Measurements from ENCODE around the gene CEMIP. TPM values are rescaled to one million over a fixed set of nuclear protein-coding genes. Genes with fewer than 3 reads are reported as not detected.
"Not testable (repeated sequence)": the region's sequence is repeated elsewhere in the genome, so short reads cannot be mapped to it uniquely, and the experiment has no call there.

The CEMIP gene
- total RNA-seq, 8 experiments from 2014 or later, result 0.32 to 121 (median 3.0) TPM

GRCh38 chr15:80965454-80965853 is 186.3 kb downstream of the CEMIP start:
- not testable (repeated sequence) for H3K27ac ChIP-seq; ATAC-seq (replicated peaks in 6 of 8); H3K4me3 ChIP-seq; H3K4me1 ChIP-seq (replicated peaks in 1 of 2)
- in situ Hi-C loops (cut with MboI; ENCODE audit: low pct_unique_long_range_greater_than_20kb in 2 of 9, low sequenced_read_pairs in 9 of 9, unreplicated experiment in 9 of 9), result loop anchor here in 6 of 9 experiments (25.0 kb wide), 4 partner anchors 178 to 503 kb away; partner anchors contain the start of gene CEMIP (in 2 of the 6)

GRCh38 chr15:80966431-80967197 is 187.4 kb downstream of the CEMIP start:
- no peak for ATAC-seq (replicated peaks in 6 of 8)
- 57 to 100% (median 93%) methylated on average over 1 to 4 of the region's 8 CpGs; no CpG with 5 or more reads in 3 of the 10 experiments for WGBS, 10 experiments
- in situ Hi-C loops (cut with MboI; ENCODE audit: low pct_unique_long_range_greater_than_20kb in 2 of 9, low sequenced_read_pairs in 9 of 9, unreplicated experiment in 9 of 9), result loop anchor here in 6 of 9 experiments (25.0 kb wide), 4 partner anchors 179 to 504 kb away; partner anchors contain the start of gene CEMIP (in 2 of the 6)
- H3K27ac ChIP-seq, result no peak overlapping the region
- no peak overlapping the region for H3K4me3 ChIP-seq
- no peaks in the 10 kb centered on the region for H3K4me1 ChIP-seq (replicated peaks in 1 of 2)

DNA sequence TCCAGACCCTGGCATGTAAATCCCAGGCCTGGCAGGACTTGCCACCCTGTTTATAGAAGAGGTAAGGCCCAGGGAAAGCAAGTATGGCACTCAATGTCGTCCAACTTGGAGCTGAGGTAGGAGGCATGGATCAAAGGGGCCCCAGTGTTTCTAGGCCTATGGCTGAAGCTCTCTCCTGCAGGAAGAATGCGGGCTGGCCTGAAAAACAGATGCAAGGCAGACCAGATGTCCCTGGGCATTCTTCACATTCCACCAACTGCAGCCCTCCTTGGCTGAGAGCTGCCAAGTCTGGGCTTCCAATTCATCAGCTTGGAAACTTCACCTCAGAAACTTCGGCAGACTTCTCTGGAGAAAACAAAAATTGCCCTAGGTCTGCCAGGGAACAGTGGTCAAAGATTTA is 188.3 kb downstream of the CEMIP start:
- 10 to 95% (median 50%) methylated on average over 1 to 3 of the region's 3 CpGs; no CpG with 5 or more reads in 3 of the 10 experiments for WGBS, 10 experiments
- Histone ChIP-seq H3K4me3 (no peak overlapping the region), H3K27ac (no peak overlapping the region), H3K4me1 (replicated peaks in 1 of 2) (no peaks in the 10 kb centered on the region)
- ATAC-seq (replicated peaks in 6 of 8), result peak in 3 of 8 experiments; percentile 62 to 87 (median 79)
- in situ Hi-C loops (cut with MboI; ENCODE audit: low pct_unique_long_range_greater_than_20kb in 2 of 9, low sequenced_read_pairs in 9 of 9, unreplicated experiment in 9 of 9), result loop anchor here in 6 of 9 experiments (25.0 kb wide), 4 partner anchors 180 to 505 kb away; partner anchors contain the start of gene CEMIP (in 2 of the 6)

DNA sequence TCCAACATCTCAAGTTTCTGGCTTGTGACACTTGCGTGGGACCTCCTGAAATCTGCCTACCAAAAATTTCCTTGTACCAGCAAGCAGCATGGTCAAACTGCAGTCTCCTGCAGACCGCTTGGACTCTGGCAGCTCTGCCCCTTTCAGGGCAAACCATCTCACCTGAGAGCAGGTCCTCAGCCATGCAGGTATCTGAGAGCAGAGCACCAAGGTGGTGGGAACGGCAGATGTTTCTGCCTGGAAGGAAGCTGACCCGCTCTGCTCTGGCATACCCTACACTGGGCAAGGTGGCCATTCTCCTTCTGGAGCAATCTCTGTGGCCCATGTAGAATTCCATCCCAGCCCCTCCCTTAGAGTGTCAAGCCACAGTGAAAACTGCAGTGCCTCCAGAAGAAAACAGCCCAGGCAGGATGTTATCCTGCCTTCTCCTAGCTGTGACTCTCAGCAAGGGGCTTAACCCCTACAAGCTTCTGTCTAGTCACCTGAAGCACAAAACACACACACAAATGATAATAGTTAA is 188.9 kb downstream of the CEMIP start:
- 90 to 100% (median 98%) methylated on average over 1 to 4 of the region's 4 CpGs; no CpG with 5 or more reads in 4 of the 10 experiments for WGBS, 10 experiments
- H3K4me3 ChIP-seq, result no peak overlapping the region
- in situ Hi-C loops (cut with MboI; ENCODE audit: low pct_unique_long_range_greater_than_20kb in 2 of 9, low sequenced_read_pairs in 9 of 9, unreplicated experiment in 9 of 9), result loop anchor here in 6 of 9 experiments (25.0 kb wide), 4 partner anchors 181 to 506 kb away; partner anchors contain the start of gene CEMIP (in 2 of the 6)

GRCh38 chr15:80969316-80969715 is 190.1 kb downstream of the CEMIP start:
- ATAC-seq (replicated peaks in 6 of 8), result no peak
- in situ Hi-C loops (cut with MboI; ENCODE audit: low pct_unique_long_range_greater_than_20kb in 2 of 9, low sequenced_read_pairs in 9 of 9, unreplicated experiment in 9 of 9), result loop anchor here in 6 of 9 experiments (25.0 kb wide), 4 partner anchors 182 to 507 kb away; partner anchors contain the start of gene CEMIP (in 2 of the 6)
- Histone ChIP-seq H3K4me3 (no peak overlapping the region), H3K27ac (no peak overlapping the region), H3K4me1 (replicated peaks in 1 of 2) (no peaks in the 10 kb centered on the region)
- 88 to 100% (median 96%) methylated on average over 1 to 7 of the region's 7 CpGs; no CpG with 5 or more reads in 6 of the 10 experiments for WGBS, 10 experiments

More for the DNA sequence above, 188.9 kb downstream of the CEMIP start:
- no peaks in the 10 kb centered on the region for H3K4me1 ChIP-seq (replicated peaks in 1 of 2)
- ATAC-seq (replicated peaks in 6 of 8), result no peak
- H3K27ac ChIP-seq, result no peak overlapping the region

DNA sequence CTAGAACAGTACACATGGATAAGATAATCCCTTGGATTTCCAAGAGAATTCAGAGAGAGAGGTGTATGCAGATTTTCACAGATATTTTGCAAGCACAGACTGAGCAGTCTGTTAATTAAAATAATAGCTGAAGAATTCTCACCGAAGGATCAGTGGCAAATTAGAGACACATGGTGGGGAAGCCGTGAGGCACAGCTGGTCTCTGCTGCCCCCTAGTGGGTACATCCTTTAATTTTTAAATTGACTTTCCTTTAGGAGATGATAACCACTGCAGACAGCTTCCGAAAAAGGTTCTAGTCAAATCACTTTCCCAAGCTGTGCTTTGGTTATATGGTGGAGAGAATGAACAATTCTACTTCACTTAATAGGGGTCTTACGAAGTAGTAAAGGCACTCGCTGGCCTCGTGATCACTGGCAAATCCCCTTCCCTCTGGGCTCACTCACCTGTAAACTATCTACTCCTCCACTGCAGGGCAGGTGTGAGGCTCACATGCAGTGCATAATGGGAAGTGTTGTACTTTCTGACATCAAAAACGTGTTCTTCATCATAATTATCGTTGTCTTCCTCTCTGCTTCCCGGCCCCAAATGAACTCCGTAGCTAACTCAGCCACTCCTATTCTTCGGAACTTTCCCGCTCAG is 191.0 kb downstream of the CEMIP start:
- peak; percentile 51 to 84 (median 70) for ATAC-seq (replicated peaks in 6 of 8)
- in situ Hi-C loops (cut with MboI; ENCODE audit: low pct_unique_long_range_greater_than_20kb in 2 of 9, low sequenced_read_pairs in 9 of 9, unreplicated experiment in 9 of 9), result loop anchor here in 7 of 9 experiments (10.0 to 25.0 kb wide), 6 partner anchors 183 to 515 kb away; partner anchors contain the start of gene CEMIP (in 2 of the 7)
- Histone ChIP-seq H3K4me1 (replicated peaks in 1 of 2) (no peaks in the 10 kb centered on the region), H3K4me3 (no peak overlapping the region), H3K27ac (no peak overlapping the region)
- WGBS, 10 experiments, result 22 to 85% (median 63%) methylated on average over 5 to 12 of the region's 12 CpGs; no CpG with 5 or more reads in 1 of the 10 experiments

DNA sequence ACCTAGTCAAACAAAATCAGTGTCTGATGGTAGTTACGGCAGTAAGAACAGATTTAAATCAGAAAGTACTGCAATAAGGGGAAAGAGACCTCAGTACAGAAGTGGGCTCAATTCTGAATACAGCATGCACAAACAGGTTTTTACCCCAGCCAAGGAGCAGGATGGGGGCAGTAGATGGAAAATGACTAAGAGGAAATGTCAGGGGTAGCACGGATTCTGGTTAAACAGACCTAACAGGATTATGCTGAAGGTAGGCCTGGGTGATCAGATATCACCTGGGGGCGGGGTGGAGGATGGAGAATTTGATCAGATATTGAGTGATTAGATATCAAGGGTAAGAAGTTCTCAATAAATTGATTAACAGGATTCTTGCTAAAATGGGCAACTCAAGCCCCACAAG is 191.5 kb downstream of the CEMIP start:
- Histone ChIP-seq H3K4me3 (no peak overlapping the region), H3K4me1 (replicated peaks in 1 of 2) (no peaks in the 10 kb centered on the region), H3K27ac (no peak overlapping the region)
- WGBS, 10 experiments, result 31 to 95% (median 76%) methylated on average over 2 to 3 of the region's 3 CpGs; no CpG with 5 or more reads in 3 of the 10 experiments
- in situ Hi-C loops (cut with MboI; ENCODE audit: low pct_unique_long_range_greater_than_20kb in 2 of 9, low sequenced_read_pairs in 9 of 9, unreplicated experiment in 9 of 9), result loop anchor here in 7 of 9 experiments (10.0 to 25.0 kb wide), 6 partner anchors 183 to 516 kb away; partner anchors contain the start of gene CEMIP (in 2 of the 7)
- no peak for ATAC-seq (replicated peaks in 6 of 8)

- H3K27ac ChIP-seq, result no peak overlapping the region
Measured at GRCh38 chr15:80971143-80971542, 192.0 kb downstream of the CEMIP start.

GRCh38 chr15:80972276-80972675 is 193.1 kb downstream of the CEMIP start:
- WGBS, 10 experiments, result 71 to 100% (median 90%) methylated on average over 1 to 2 of the region's 3 CpGs; no CpG with 5 or more reads in 5 of the 10 experiments
- Histone ChIP-seq H3K4me1 (replicated peaks in 1 of 2) (no peaks in the 10 kb centered on the region), H3K27ac (no peak overlapping the region), H3K4me3 (no peak overlapping the region)
- no peak for ATAC-seq (replicated peaks in 6 of 8)
- in situ Hi-C loops (cut with MboI; ENCODE audit: low pct_unique_long_range_greater_than_20kb in 2 of 9, low sequenced_read_pairs in 9 of 9, unreplicated experiment in 9 of 9), result loop anchor here in 7 of 9 experiments (10.0 to 25.0 kb wide), 6 partner anchors 185 to 517 kb away; partner anchors contain the start of gene CEMIP (in 2 of the 7)

More at GRCh38 chr15:80971143-80971542, 192.0 kb downstream of the CEMIP start:
- WGBS, 10 experiments, result 39 to 100% (median 53%) methylated on average over 1 to 2 of the region's 2 CpGs; no CpG with 5 or more reads in 3 of the 10 experiments
- Histone ChIP-seq H3K4me1 (replicated peaks in 1 of 2) (no peaks in the 10 kb centered on the region), H3K4me3 (no peak overlapping the region)
- ATAC-seq (replicated peaks in 6 of 8), result no peak
- in situ Hi-C loops (cut with MboI; ENCODE audit: low pct_unique_long_range_greater_than_20kb in 2 of 9, low sequenced_read_pairs in 9 of 9, unreplicated experiment in 9 of 9), result loop anchor here in 7 of 9 experiments (10.0 to 25.0 kb wide), 6 partner anchors 184 to 516 kb away; partner anchors contain the start of gene CEMIP (in 2 of the 7)

DNA sequence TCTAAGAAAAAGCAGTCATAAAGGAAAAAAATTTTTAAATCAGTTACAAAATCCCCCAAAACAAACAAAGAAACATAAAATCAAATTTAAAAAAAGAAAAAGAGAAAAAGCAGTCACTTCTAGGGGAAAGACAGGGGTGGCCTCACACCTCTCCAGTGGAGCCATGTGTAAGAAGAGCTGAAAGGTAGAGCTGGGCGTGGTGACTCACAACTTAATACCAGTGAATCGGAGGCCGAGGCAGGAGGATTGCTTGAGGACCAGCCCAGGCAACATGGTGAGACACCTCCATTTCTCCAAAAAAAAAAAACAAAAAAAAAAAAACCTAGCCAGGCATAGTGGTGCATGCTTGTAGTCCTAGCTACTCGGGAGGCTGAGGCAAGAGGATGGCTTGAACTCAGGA is 195.7 kb downstream of the CEMIP start:
- H3K4me3 ChIP-seq, result no peak overlapping the region
- H3K27ac ChIP-seq, result no peak overlapping the region
- 90 to 100% (median 96%) methylated on average over 1 to 4 of the region's 4 CpGs; no CpG with 5 or more reads in 2 of the 10 experiments for WGBS, 10 experiments
- in situ Hi-C loops (cut with MboI; ENCODE audit: low pct_unique_long_range_greater_than_20kb in 2 of 9, low sequenced_read_pairs in 9 of 9, unreplicated experiment in 9 of 9), result loop anchor here in 8 of 9 experiments (10.0 to 25.0 kb wide), 8 partner anchors 137 to 520 kb away; partner anchors contain the start of gene CEMIP (in 2 of the 8)
- peaks cover 0 to 2% of the 10 kb centered on the region in 2 donors for H3K4me1 ChIP-seq (replicated peaks in 1 of 2)
- ATAC-seq (replicated peaks in 6 of 8), result no peak

DNA sequence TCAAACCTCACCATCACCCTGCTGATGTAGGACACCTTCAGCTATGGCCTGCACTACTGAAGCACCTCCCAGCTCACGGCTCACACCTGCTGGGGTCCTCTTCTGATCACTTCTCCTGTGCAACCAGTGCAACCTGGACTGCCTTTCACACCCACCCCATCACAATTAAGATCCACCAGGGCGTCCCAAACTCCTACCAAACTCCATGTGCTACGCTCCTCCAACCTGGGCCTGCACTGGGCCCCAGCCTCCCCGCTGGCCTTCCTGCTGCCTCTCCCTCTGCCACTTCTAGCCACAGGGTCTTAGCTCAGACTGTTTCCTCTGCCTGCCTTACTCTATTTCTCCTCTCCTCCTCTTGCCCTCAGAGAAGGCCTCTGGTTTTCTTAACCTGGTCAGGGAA is 197.7 kb downstream of the CEMIP start:
- ATAC-seq (replicated peaks in 6 of 8), result no peak
- in situ Hi-C loops (cut with MboI; ENCODE audit: low pct_unique_long_range_greater_than_20kb in 2 of 9, low sequenced_read_pairs in 9 of 9, unreplicated experiment in 9 of 9), result loop anchor here in 5 of 9 experiments (10.0 to 25.0 kb wide), 4 partner anchors 135 to 522 kb away; no protein-coding TSS in a partner anchor
- WGBS, 10 experiments, result 71 to 100% (median 90%) methylated on average over 1 to 4 of the region's 4 CpGs; no CpG with 5 or more reads in 4 of the 10 experiments

DNA sequence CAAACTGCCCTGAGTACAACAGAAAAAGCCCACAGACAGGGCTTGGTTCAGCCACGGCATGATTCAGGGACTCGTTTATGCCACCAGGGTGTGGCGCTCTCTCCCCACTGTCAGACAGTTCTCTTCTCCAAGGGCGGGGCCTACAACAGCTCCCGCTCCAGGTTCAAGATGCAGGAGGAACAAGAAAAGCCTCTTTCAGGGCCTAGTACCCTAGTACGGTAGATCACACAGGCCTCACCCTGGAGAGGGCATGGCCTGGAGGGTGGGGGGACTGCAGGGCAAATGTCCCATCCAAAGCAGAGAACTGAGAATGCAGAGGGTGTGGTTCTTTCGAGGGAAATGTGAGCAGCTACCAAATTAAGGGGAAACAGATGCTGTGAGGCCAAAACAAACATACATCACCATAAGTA is 198.5 kb downstream of the CEMIP start:
- 0 to 46% (median 0%) methylated on average over 1 to 3 of the region's 7 CpGs; no CpG with 5 or more reads in 3 of the 10 experiments for WGBS, 10 experiments
- Histone ChIP-seq H3K4me3 (no peak overlapping the region), H3K27ac (no peak overlapping the region), H3K4me1 (replicated peaks in 1 of 2) (peaks cover 0 to 2% of the 10 kb centered on the region in 2 donors)
- peak; percentile 82 to 95 (median 86) for ATAC-seq (replicated peaks in 6 of 8)
- in situ Hi-C loops (cut with MboI; ENCODE audit: low pct_unique_long_range_greater_than_20kb in 2 of 9, low sequenced_read_pairs in 9 of 9, unreplicated experiment in 9 of 9), result loop anchor here in 5 of 9 experiments (10.0 to 25.0 kb wide), 4 partner anchors 135 to 523 kb away; no protein-coding TSS in a partner anchor

More for the DNA sequence above, 197.7 kb downstream of the CEMIP start:
- peaks cover 0 to 2% of the 10 kb centered on the region in 2 donors for H3K4me1 ChIP-seq (replicated peaks in 1 of 2)
- H3K4me3 ChIP-seq, result no peak overlapping the region
- H3K27ac ChIP-seq, result no peak overlapping the region

Data from motor neuron (in vitro differentiated cells).